Activated CD8-positive, alpha-beta memory T cell treated with anti-CD3 and anti-CD28 coated beads for 24 hours (primary cell): ENCODE data around the gene DPPA4.

ENCODE experiments used
- DNase-seq: peaks from one replicate; pipeline ENCODE4 v3.0.0-alpha.2; 2020

Gene DPPA4

DNA sequence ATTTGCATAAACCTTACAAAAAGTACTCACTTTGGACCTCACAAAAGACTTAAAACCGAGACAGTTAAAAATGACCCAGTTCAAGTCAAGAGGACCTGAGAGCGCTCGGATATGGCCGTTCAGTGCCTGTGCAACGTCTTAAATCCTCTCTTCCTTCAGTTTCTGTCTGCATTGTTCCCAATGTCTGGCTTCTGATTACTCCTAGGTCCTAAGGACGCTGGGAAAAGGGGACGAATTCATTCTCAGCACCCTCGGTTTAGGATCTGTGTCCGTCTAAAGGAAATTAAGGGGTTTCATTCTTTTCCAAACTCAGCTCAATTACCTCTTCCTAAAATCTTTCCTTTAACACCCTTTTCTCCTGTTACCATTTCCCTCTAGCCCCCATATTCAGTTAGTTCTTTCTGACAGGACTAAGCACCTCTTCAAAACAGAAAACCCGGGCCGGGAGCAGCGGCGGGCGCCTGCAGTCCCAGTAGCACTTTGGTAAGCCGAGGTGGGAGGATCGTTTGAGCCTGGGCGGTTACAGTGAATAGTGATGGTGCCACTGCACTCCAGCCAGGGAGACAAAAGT, 970 bp downstream of the DPPA4 start:
- DNase-seq, result peak; percentile 60

DNA sequence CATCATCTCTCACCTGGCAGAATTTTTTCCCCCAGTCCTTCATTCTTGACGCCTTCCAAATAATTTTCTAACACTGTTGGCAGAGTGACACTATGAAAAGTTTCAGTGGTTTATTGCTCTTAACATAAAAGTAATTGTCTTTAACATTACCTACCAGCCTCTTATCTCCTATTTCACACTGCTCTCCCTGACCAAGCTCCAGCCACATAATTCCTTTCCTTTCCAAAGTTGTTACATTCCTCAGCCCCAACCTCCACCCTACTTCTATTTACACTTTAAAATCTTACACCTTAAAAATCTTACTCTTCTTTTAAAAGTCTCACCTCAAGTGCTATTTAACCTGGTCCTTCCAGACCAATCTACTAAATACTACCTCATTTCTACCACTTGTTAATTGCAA, 2.8 kb downstream of the DPPA4 start:
- no peak for DNase-seq

DNA sequence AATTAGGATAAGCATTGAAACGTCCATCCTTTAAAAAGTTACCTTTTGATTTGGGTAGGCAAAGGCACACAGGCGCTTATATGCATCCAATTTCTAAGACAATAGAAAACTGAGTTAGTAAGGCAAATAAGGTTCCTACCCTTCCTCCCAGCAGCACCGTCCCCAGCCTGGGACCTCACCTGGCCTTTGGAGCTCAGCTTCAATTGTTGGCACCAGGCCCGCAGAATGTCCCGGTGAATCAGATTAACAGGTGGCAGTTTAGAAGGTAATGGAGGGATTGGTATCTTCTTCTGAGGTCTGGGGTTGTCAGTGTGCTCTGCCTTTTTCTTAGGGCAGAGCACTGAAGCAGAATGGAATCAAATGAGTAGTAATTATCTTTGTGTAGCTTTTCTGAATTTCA, 5.7 kb downstream of the DPPA4 start:
- no peak for DNase-seq

DNA sequence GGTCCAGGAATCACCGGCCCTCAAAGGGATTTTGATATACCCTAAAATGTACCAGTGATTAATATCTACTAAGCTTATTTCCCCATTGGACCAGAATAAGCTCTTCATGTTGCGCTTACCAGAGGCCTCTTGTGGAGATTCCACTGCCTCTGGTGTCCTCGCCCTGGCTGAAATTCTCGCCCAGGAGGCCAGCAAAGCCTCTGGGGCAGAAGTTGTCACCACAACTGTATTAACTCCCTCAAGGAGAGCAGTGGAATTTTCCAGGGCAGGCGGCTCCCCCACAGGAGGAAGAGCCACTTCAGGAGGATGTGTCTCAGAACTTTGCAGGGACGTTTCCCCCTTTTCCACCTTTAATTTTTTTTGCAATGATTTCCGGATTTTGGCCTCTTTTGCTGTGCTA, 6.9 kb downstream of the DPPA4 start:
- no peak for DNase-seq

DNA sequence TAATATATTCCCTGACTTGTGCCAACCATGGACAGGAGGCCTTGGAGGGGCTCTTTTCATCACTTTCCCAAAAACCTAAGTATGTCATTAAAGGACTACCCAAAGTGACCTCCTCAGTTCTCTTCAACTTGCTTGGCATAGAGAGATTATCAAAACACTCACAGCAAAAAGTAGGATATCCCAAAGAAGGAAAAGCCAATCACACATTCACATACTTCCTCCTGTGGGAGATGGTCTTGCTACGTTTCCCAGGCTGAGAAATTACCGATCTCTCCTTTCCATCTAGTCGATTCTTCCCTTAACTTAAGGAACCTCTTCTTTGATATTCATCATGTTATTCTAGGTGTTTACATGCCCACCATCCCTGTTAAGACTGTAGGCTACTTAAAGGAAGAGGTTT, 9.1 kb downstream of the DPPA4 start:
- no peak for DNase-seq

DNA sequence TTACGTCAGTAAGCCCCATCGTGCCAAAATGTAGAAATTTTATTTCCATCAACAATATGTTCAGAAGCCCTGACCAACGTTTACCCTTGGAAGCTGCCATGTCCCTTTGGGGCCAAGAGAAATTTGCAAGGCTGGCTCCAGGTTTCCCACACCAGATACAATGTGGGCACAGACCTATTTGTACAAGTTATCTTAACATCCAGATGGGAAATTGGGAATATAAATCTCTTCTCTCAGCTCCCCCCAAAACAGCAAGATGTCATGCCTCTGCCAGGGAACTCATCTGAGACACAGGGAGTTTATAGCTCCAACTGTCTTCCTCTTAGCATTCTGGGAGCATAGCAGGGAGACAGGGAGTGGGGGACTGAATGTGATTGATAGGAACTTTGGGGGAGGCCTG, 11.7 kb downstream of the DPPA4 start:
- DNase-seq, result no peak

DNA sequence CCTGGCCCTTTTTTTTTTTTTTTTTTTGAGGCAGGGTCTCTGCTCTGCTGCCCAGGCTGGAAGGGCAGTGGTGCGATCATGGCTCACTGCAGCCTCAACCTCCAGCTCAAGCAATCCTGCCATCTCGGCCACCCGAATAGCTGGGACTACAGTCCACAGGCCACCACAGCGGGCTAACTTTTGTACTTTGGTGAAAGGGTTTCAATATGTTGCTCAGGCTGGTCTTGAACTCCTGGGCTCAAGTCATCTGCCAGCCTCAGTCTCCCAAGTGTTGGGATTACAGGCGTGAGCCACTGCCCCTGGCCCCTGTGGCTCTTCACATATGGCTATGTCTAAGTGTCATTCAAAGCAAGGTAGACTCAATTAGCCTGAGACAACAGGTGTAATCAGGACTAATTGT, 12.2 kb downstream of the DPPA4 start:
- DNase-seq, result no peak

DNA sequence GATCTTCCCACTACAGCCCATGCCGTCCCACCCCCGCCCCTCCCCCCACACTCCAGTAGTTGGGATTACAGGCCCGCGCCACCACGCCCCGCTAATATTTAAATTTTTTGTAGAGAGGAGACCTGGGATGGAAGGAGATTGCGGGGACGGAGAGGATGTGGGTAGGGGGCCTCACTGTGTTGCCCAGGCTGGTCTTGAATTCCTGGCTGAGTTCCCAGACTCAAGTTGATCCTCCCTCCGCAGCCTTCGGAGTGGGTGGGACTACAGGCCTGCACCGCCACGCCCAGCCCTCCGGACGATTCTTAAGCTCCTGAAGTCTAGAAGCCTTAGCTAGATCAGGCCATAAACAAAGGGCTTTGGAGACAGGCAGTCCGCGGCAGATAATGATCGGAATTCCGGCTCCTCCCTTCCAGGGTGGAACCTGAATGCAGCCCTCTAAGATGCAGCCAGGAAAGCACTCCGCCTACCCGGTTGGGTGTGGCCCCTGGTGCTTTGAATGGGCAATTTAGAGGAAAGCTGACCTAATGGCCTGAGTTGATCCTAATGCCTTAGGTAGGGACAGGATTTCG, 21.1 kb downstream of the DPPA4 start, which contains the start of gene DPPA2:
Gene DPPA2, minus strand, starts transcription at position 356 of the 569 bp plus-strand sequence. CDS start 1,975 bp downstream, outside the sequence.
- DNase-seq, result no peak

DNA sequence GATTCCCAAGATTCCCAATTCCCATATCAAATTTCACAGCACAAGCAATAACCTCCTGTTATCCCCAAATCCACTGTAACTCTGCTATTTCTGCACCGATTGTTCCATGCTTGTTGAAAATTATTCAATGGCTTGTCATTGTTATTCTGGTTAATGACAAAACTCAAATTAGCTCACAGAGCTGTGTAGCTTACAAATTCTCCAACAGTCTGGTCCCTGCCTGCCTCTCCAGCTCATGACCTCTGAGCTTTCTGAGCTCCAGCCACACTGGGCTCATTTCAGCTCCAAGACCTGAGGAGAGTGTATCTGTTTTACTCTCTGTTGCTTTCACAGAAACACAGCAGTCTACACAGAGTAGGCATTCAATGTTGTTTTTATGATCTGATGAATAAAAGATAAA, 24.3 kb downstream of the DPPA4 start:
- DNase-seq, result no peak

DNA sequence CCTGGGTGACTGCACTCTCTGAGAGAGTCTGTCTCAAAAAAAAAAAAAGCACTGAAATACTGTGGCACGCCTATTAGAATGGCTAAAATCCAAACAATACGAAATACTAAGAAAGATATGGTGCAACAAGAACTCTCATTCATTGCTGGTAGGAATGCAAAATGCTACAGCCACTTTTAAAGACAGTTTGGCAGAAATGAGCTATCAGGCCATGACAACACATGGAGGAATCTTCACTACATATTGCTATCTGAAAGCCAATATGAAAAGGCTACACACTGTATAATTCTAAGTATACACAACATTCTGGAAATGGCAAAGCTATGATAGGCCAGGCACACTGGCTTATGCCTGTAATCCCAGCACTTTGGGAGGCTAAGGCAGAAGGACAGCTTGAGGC, 39.9 kb downstream of the DPPA4 start:
- DNase-seq, result no peak

DNA sequence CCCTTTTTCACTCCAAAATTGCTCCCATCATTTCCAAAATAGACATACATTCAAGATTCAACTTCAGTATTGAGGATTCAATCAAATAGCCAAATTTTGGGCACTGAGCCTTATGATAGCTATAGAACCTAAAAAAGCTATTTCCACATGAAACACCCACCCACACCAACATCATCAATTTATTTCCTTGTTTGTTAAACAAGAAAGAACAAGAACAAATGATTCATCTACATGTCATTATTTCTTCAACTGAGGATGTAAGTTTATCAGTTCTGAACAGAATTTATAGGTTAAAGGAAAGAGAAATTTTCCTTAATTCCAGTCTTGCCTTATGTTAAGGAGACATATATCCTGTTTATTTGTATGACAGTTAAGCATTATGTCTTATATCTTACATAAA, 53.3 kb downstream of the DPPA4 start:
- DNase-seq, result no peak

DNA sequence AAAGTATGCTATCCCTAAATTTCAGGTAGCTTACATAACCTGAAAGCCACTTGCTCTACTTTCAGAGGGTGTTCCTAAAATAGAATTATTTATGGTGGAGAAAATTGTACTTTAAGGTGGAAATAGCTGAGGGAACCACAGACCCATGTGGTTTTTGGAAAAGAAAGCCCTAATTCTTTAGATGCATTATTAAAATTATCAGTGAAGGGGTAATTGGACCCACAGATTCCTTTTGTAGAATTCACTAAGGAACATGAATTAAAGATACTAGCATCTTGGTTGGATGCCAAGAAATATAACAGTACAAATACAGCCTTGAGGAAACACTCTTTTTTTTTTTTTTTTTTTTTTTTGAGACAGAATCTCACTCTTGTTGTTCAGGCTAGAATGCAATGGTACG, 58.8 kb downstream of the DPPA4 start:
- no peak for DNase-seq

DNA sequence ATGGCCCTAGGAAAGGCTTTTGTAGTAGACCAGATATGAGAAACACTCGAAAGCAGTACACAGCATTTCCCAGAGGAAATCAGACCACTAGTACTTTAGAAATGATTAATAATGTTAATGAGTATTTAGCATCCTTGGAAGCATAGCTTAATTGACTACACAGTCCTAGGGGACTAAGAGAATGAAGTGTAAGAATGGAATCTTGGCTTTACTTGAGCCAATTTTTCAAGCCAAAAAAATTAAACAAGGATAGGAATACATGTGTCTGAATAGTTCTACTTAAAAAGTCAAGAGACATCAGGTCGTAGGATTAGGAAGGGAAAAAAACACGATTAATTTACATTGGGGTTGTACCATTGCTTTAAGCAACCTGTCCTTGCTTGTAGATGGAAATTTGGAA, 59.2 kb downstream of the DPPA4 start:
- no peak for DNase-seq
